ENCODE results near the gene DRICH1.

GRCh38 chr22:23571486-23571885, 60.6 kb downstream of the DRICH1 start:
- TF ChIP-seq EP300 (IDR thresholded peaks at IDR 0.05) (no peak), CTCF (IDR thresholded peaks at IDR 0.05) (no peak), POLR2A (IDR thresholded peaks at IDR 0.05) (no peak)
